ENCODE data around the gene HSPB8. TPM values are rescaled to one million over a fixed set of nuclear protein-coding genes. Genes with fewer than 3 reads are reported as not detected.
A peak's percentile ranks its signal among the peaks of the same experiment; 100 is the strongest.

Gene HSPB8
- polyA plus RNA-seq, 1 of the 3 experiments (the other 2 are of a cell fraction): 1.2 TPM

DNA sequence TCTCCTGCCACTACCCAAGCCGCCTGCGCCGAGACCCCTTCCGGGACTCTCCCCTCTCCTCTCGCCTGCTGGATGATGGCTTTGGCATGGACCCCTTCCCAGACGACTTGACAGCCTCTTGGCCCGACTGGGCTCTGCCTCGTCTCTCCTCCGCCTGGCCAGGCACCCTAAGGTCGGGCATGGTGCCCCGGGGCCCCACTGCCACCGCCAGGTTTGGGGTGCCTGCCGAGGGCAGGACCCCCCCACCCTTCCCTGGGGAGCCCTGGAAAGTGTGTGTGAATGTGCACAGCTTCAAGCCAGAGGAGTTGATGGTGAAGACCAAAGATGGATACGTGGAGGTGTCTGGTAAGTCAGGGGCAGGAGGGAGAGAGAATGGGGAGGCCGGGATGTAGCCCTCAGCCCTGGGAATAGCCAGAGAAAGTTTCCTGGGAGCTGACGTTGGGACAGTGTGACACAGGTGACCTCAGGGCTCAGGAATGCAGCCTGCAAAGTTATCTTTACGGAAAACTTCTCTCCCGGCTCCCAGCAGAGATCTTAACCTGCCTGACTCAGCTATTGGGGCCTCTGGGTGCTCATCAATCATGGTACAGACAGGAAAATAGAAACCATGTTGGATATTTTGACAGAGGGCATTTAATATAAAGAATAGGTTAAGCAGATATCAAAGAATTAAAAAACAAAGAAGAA lies 747 bp downstream of the HSPB8 start:
- 61% methylated on average over 18 of the region's 18 CpGs for WGBS (ENCODE audit: low lambda C conversion rate)
- Histone ChIP-seq H3K9ac (0 out of 2 replicates have a peak overlapping the region, but pooled peaks have one; percentile 12), H4K20me1 (ENCODE audit: insufficient read depth) (no peaks in the 10 kb centered on the region), H2AFZ (ENCODE audit: low read depth) (no peak overlapping the region), H3K27ac (ENCODE audit: low read depth in 2 of 2, low read length in 1 of 2) (peak overlapping the region in 1 of 2 experiments; percentile 22; a peak in 1 of 4 replicates), H3K4me3 (ENCODE audit: low read depth in 2 of 2, low read length in 1 of 2) (peak overlapping the region in 1 of 2 experiments; percentile 4; a peak in 2 of 4 replicates), H3K4me1 (ENCODE audit: control insufficient read depth in 1 of 2, insufficient read depth in 2 of 2, low read depth in 1 of 2, low read length in 1 of 2) (peaks cover 0 to 10% of the 10 kb centered on the region in 2 experiments; a peak in 1 of 4 replicates), H3K9me3 (no peaks in the 10 kb centered on the region), H3K36me3 (replicated peaks in 1 of 2; ENCODE audit: control insufficient read depth in 1 of 2, insufficient read depth in 2 of 2, low read length in 1 of 2) (no peaks in the 10 kb centered on the region), H3K27me3 (ENCODE audit: insufficient read depth) (no peaks in the 10 kb centered on the region), H3K79me2 (ENCODE audit: insufficient read depth) (no peaks in the 10 kb centered on the region), H3K9me2 (no peaks in the 10 kb centered on the region), H3K4me2 (peak overlapping the region; percentile 59), H3F3A (replicated peaks; ENCODE audit: insufficient read depth) (no peaks in the 10 kb centered on the region)
- DNase-seq: no peak
- POLR2A ChIA-PET: interaction anchor here (1.0 kb wide), 1 partner anchor 17 kb away, joined by 5 read pairs; no protein-coding TSS in a partner anchor
- TF ChIP-seq, protein P1, sequence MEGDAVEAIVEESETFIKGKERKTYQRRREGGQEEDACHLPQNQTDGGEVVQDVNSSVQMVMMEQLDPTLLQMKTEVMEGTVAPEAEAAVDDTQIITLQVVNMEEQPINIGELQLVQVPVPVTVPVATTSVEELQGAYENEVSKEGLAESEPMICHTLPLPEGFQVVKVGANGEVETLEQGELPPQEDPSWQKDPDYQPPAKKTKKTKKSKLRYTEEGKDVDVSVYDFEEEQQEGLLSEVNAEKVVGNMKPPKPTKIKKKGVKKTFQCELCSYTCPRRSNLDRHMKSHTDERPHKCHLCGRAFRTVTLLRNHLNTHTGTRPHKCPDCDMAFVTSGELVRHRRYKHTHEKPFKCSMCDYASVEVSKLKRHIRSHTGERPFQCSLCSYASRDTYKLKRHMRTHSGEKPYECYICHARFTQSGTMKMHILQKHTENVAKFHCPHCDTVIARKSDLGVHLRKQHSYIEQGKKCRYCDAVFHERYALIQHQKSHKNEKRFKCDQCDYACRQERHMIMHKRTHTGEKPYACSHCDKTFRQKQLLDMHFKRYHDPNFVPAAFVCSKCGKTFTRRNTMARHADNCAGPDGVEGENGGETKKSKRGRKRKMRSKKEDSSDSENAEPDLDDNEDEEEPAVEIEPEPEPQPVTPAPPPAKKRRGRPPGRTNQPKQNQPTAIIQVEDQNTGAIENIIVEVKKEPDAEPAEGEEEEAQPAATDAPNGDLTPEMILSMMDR (IDR thresholded peaks at IDR 0.05): no peak
- TF ChIP-seq, protein P2, sequence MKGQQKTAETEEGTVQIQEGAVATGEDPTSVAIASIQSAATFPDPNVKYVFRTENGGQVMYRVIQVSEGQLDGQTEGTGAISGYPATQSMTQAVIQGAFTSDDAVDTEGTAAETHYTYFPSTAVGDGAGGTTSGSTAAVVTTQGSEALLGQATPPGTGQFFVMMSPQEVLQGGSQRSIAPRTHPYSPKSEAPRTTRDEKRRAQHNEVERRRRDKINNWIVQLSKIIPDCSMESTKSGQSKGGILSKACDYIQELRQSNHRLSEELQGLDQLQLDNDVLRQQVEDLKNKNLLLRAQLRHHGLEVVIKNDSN (IDR thresholded peaks at IDR 0.05; ENCODE audit: borderline replicate concordance, low read depth): no peak
- no peak for TF ChIP-seq NFIC (IDR thresholded peaks at IDR 0.05; ENCODE audit: borderline replicate concordance)
- TF ChIP-seq TCF12 (IDR thresholded peaks at IDR 0.05): no peak
- TF ChIP-seq MEF2A (IDR thresholded peaks at IDR 0.05; ENCODE audit: borderline replicate concordance, low read depth): no peak
- no peak for TF ChIP-seq RAD21 (IDR thresholded peaks at IDR 0.05; ENCODE audit: low read length)
- no peak for TF ChIP-seq GABPA (IDR thresholded peaks at IDR 0.05; ENCODE audit: low read depth)
- CTCF ChIA-PET: interaction anchor here (0.6 to 1.1 kb wide), 5 partner anchors 56 to 233 kb away, joined by 3 read pairs; no protein-coding TSS in a partner anchor

DNA sequence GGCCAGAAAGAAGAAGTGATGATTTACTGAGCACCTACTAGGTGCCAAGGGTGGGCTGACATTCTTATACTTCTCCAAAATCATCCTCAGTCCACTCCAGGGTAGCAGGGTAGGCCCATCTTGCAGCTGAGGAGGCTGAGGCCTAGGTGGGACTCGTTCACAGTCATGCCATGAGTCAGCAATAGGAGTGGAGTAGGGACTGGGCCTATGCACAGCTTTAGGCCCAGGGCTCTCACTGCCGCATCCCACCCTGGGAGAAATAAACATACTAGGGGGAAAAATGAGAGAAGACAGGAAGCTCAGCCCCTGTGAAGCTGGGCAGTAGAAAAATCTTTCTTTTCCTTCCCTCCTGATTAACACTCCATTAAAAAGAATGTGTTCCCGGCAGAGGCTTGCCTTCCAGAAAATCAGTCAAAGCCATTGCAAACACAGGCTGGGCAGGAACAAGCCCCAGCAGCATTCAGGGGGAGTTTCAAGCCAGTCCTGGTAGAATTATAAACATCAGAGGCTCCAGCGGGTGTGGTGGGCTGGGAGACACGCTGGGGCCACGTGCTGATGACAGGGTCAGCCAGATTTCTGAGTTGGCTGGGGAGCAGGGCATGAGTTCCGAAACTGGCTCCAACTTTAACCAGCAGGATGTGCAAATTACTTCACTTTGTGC lies 1.8 kb downstream of the HSPB8 start:
- no peaks in the 10 kb centered on the region for H3K36me3 ChIP-seq (replicated peaks in 1 of 2; ENCODE audit: control insufficient read depth in 1 of 2, insufficient read depth in 2 of 2, low read length in 1 of 2)
- H2AFZ ChIP-seq (ENCODE audit: low read depth): no peak overlapping the region

More for the DNA sequence above, 1.8 kb downstream of the HSPB8 start:
- ChIA-PET CTCF (interaction anchor here (1.3 kb wide), 1 partner anchor 23 kb away, joined by 3 read pairs; no protein-coding TSS in a partner anchor), POLR2A (no interaction called here)
- Histone ChIP-seq H4K20me1 (ENCODE audit: insufficient read depth) (no peaks in the 10 kb centered on the region), H3K4me2 (peak overlapping the region; percentile 59; the same call in 1 of the 2 replicates), H3K4me3 (ENCODE audit: low read depth in 2 of 2, low read length in 1 of 2) (peak overlapping the region in 1 of 2 experiments; percentile 4; a peak in 1 of 4 replicates), H3K9me3 (no peaks in the 10 kb centered on the region), H3K9me2 (no peaks in the 10 kb centered on the region), H3K27ac (ENCODE audit: low read depth in 2 of 2, low read length in 1 of 2) (peak overlapping the region in 1 of 2 experiments; percentile 16; a peak in 1 of 4 replicates), H3F3A (replicated peaks; ENCODE audit: insufficient read depth) (no peaks in the 10 kb centered on the region), H3K4me1 (ENCODE audit: control insufficient read depth in 1 of 2, insufficient read depth in 2 of 2, low read depth in 1 of 2, low read length in 1 of 2) (peaks cover 0 to 10% of the 10 kb centered on the region in 2 experiments; a peak in 1 of 4 replicates), H3K9ac (peak overlapping the region; percentile 12; the same call in 1 of the 2 replicates), H3K27me3 (ENCODE audit: insufficient read depth) (no peaks in the 10 kb centered on the region), H3K79me2 (ENCODE audit: insufficient read depth) (no peaks in the 10 kb centered on the region)
- WGBS (ENCODE audit: low lambda C conversion rate): 49% methylated on average over 7 of the region's 7 CpGs
- DNase-seq: no peak
- TF ChIP-seq, protein P3, sequence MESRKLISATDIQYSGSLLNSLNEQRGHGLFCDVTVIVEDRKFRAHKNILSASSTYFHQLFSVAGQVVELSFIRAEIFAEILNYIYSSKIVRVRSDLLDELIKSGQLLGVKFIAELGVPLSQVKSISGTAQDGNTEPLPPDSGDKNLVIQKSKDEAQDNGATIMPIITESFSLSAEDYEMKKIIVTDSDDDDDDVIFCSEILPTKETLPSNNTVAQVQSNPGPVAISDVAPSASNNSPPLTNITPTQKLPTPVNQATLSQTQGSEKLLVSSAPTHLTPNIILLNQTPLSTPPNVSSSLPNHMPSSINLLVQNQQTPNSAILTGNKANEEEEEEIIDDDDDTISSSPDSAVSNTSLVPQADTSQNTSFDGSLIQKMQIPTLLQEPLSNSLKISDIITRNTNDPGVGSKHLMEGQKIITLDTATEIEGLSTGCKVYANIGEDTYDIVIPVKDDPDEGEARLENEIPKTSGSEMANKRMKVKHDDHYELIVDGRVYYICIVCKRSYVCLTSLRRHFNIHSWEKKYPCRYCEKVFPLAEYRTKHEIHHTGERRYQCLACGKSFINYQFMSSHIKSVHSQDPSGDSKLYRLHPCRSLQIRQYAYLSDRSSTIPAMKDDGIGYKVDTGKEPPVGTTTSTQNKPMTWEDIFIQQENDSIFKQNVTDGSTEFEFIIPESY (IDR thresholded peaks at IDR 0.05; ENCODE audit: borderline replicate concordance, low read depth): no peak
- TF ChIP-seq NRF1 (IDR thresholded peaks at IDR 0.05; ENCODE audit: low read depth, low read length): no peak
- no peak for TF ChIP-seq TEAD4 (IDR thresholded peaks at IDR 0.05; ENCODE audit: borderline replicate concordance, insufficient read depth)
- TF ChIP-seq EZH2phosphoT487 (IDR thresholded peaks at IDR 0.05; ENCODE audit: borderline replicate concordance, low read depth): no peak
- no peak for TF ChIP-seq RAD21 (IDR thresholded peaks at IDR 0.05; ENCODE audit: low read length)
- no peak for TF ChIP-seq TAF1 (IDR thresholded peaks at IDR 0.05; ENCODE audit: borderline replicate concordance, low read depth, low read length)
- TF ChIP-seq GABPA (IDR thresholded peaks at IDR 0.05; ENCODE audit: low read depth): no peak
- TF ChIP-seq RXRA (IDR thresholded peaks at IDR 0.05; ENCODE audit: borderline replicate concordance, low read depth): no peak
- no peak for TF ChIP-seq GATA2 (CRISPR knock-in tag; IDR thresholded peaks at IDR 0.05)
- no peak for TF ChIP-seq JUND (IDR thresholded peaks at IDR 0.05)
- TF ChIP-seq, protein P1 (IDR thresholded peaks at IDR 0.05): no peak
- no peak for TF ChIP-seq RFX5 (IDR thresholded peaks at IDR 0.05; ENCODE audit: low read length)
- no peak for TF ChIP-seq SMC3 (IDR thresholded peaks at IDR 0.05; ENCODE audit: low read depth, low read length)

All from SK-N-SH (cell line).